ENCODE data around the gene METTL16.
"Not testable (repeated sequence)": the region's sequence is repeated elsewhere in the genome, so short reads cannot be mapped to it uniquely, and the experiment has no call there.

Gene METTL16

GRCh38 chr17:2508035-2508434, 3.7 kb downstream of the METTL16 start:
- Histone ChIP-seq H3K27ac (ENCODE audit: low read depth, low read length, poor library complexity, severe bottlenecking) (no peak overlapping the region), H3F3A (ENCODE audit: insufficient read depth, low read length) (no peaks in the 10 kb centered on the region), H4K20me1 (ENCODE audit: insufficient read depth, low read length) (no peaks in the 10 kb centered on the region), H3K79me2 (ENCODE audit: insufficient read depth, low read length) (peaks cover 63% of the 10 kb centered on the region), H3K9me2 (ENCODE audit: low read depth, low read length) (no peaks in the 10 kb centered on the region), H3K4me2 (ENCODE audit: low read length) (no peak overlapping the region), H3K4me1 (ENCODE audit: insufficient read depth, low read length, severe bottlenecking) (peaks cover 18% of the 10 kb centered on the region), H3K36me3 (ENCODE audit: insufficient read depth, low read length) (peaks cover 44% of the 10 kb centered on the region), H3K9ac (ENCODE audit: low read length) (no peak overlapping the region), H3K27me3 (ENCODE audit: insufficient read depth, low read length) (no peaks in the 10 kb centered on the region), H3K9me3 (ENCODE audit: low read length) (peaks cover 9% of the 10 kb centered on the region), H3K4me3 (ENCODE audit: low read depth, low read length, poor library complexity, severe bottlenecking) (no peak overlapping the region), H2AFZ (ENCODE audit: low read length) (no peak overlapping the region)
- TF ChIP-seq EZH2 (IDR thresholded peaks at IDR 0.05; ENCODE audit: borderline replicate concordance, low read length) (no peak), CTCF (IDR thresholded peaks at IDR 0.05; ENCODE audit: low read length) (no peak)

GRCh38 chr17:2507015-2507414, 4.7 kb downstream of the METTL16 start:
- not testable (repeated sequence) for H3K4me3 ChIP-seq (ENCODE audit: low read depth, low read length, poor library complexity, severe bottlenecking); H4K20me1 ChIP-seq (ENCODE audit: insufficient read depth, low read length); H3K4me2 ChIP-seq (ENCODE audit: low read length); H3F3A ChIP-seq (ENCODE audit: insufficient read depth, low read length); H3K9me3 ChIP-seq (ENCODE audit: low read length); H3K9me2 ChIP-seq (ENCODE audit: low read depth, low read length); H2AFZ ChIP-seq (ENCODE audit: low read length); H3K27ac ChIP-seq (ENCODE audit: low read depth, low read length, poor library complexity, severe bottlenecking); H3K9ac ChIP-seq (ENCODE audit: low read length); H3K27me3 ChIP-seq (ENCODE audit: insufficient read depth, low read length)
- peaks cover 55% of the 10 kb centered on the region for H3K36me3 ChIP-seq (ENCODE audit: insufficient read depth, low read length)
- H3K4me1 ChIP-seq (ENCODE audit: insufficient read depth, low read length, severe bottlenecking): peaks cover 13% of the 10 kb centered on the region
- peaks cover 72% of the 10 kb centered on the region for H3K79me2 ChIP-seq (ENCODE audit: insufficient read depth, low read length)

GRCh38 chr17:2503627-2504026, 8.1 kb downstream of the METTL16 start:
- Histone ChIP-seq H4K20me1 (ENCODE audit: insufficient read depth, low read length) (no peaks in the 10 kb centered on the region), H3K4me2 (ENCODE audit: low read length) (no peak overlapping the region), H3K79me2 (ENCODE audit: insufficient read depth, low read length) (peaks cover 49% of the 10 kb centered on the region), H3K9me3 (ENCODE audit: low read length) (peaks cover 9% of the 10 kb centered on the region), H3K27me3 (ENCODE audit: insufficient read depth, low read length) (no peaks in the 10 kb centered on the region), H3K4me3 (ENCODE audit: low read depth, low read length, poor library complexity, severe bottlenecking) (no peak overlapping the region), H3K36me3 (ENCODE audit: insufficient read depth, low read length) (peaks cover 72% of the 10 kb centered on the region), H3K9ac (ENCODE audit: low read length) (no peak overlapping the region), H3K9me2 (ENCODE audit: low read depth, low read length) (no peaks in the 10 kb centered on the region), H2AFZ (ENCODE audit: low read length) (no peak overlapping the region), H3K27ac (ENCODE audit: low read depth, low read length, poor library complexity, severe bottlenecking) (no peak overlapping the region), H3K4me1 (ENCODE audit: insufficient read depth, low read length, severe bottlenecking) (no peaks in the 10 kb centered on the region), H3F3A (ENCODE audit: insufficient read depth, low read length) (no peaks in the 10 kb centered on the region)
- TF ChIP-seq CTCF (IDR thresholded peaks at IDR 0.05; ENCODE audit: low read length) (no peak), EZH2 (IDR thresholded peaks at IDR 0.05; ENCODE audit: borderline replicate concordance, low read length) (no peak)

GRCh38 chr17:2502871-2503580, 8.7 kb downstream of the METTL16 start:
- H2AFZ ChIP-seq (ENCODE audit: low read length): no peak overlapping the region
- H4K20me1 ChIP-seq (ENCODE audit: insufficient read depth, low read length): no peaks in the 10 kb centered on the region
- H3K9ac ChIP-seq (ENCODE audit: low read length): no peak overlapping the region
- no peaks in the 10 kb centered on the region for H3F3A ChIP-seq (ENCODE audit: insufficient read depth, low read length)
- peaks cover 9% of the 10 kb centered on the region for H3K9me3 ChIP-seq (ENCODE audit: low read length)
- H3K27me3 ChIP-seq (ENCODE audit: insufficient read depth, low read length): no peaks in the 10 kb centered on the region
- H3K27ac ChIP-seq (ENCODE audit: low read depth, low read length, poor library complexity, severe bottlenecking): no peak overlapping the region
- H3K4me1 ChIP-seq (ENCODE audit: insufficient read depth, low read length, severe bottlenecking): no peaks in the 10 kb centered on the region
- TF ChIP-seq CTCF (IDR thresholded peaks at IDR 0.05; ENCODE audit: low read length) (no peak), EZH2 (IDR thresholded peaks at IDR 0.05; ENCODE audit: borderline replicate concordance, low read length) (no peak)
- no peak overlapping the region for H3K4me2 ChIP-seq (ENCODE audit: low read length)
- H3K4me3 ChIP-seq (ENCODE audit: low read depth, low read length, poor library complexity, severe bottlenecking): no peak overlapping the region
- H3K9me2 ChIP-seq (ENCODE audit: low read depth, low read length): no peaks in the 10 kb centered on the region
- peaks cover 43% of the 10 kb centered on the region for H3K79me2 ChIP-seq (ENCODE audit: insufficient read depth, low read length)
- peaks cover 71% of the 10 kb centered on the region for H3K36me3 ChIP-seq (ENCODE audit: insufficient read depth, low read length)

All from OCI-LY1 (cell line).